ENCODE results near the gene SMG7.

SMG7 gene

GRCh38 chr1:183598386-183598785, 126.1 kb downstream of the SMG7 start:
- peak overlapping the region; percentile 98 for H3K27ac ChIP-seq
- H3K36me3 ChIP-seq, result no peaks in the 10 kb centered on the region
- H3K4me1 ChIP-seq (ENCODE audit: control insufficient read depth in 1 of 2, insufficient read depth in 1 of 2, low read depth in 1 of 2, low read length in 1 of 2), result peaks cover 75 to 84% of the 10 kb centered on the region in 2 experiments
- TF ChIP-seq CTCF (IDR thresholded peaks at IDR 0.05), result no peak
- no peaks in the 10 kb centered on the region for H3K27me3 ChIP-seq
- no peaks in the 10 kb centered on the region for H3K9me3 ChIP-seq
- H3K4me3 ChIP-seq (ENCODE audit: low read depth in 1 of 2, low read length in 1 of 2), result no peak overlapping the region

GRCh38 chr1:183600136-183600535, 127.8 kb downstream of the SMG7 start:
- H3K4me3 ChIP-seq (ENCODE audit: low read depth in 1 of 2, low read length in 1 of 2), result peak overlapping the region in 1 of 2 experiments; percentile 64

GRCh38 chr1:183600634-183601033, 128.3 kb downstream of the SMG7 start:
- peak overlapping the region in 1 of 2 experiments; percentile 64 for H3K4me3 ChIP-seq (ENCODE audit: low read depth in 1 of 2, low read length in 1 of 2)
- H3K27me3 ChIP-seq, result no peaks in the 10 kb centered on the region
- H3K9me3 ChIP-seq, result no peaks in the 10 kb centered on the region
- peak overlapping the region; percentile 98 for H3K27ac ChIP-seq
- H3K36me3 ChIP-seq, result no peaks in the 10 kb centered on the region
- peaks cover 87 to 92% of the 10 kb centered on the region in 2 experiments for H3K4me1 ChIP-seq (ENCODE audit: control insufficient read depth in 1 of 2, insufficient read depth in 1 of 2, low read depth in 1 of 2, low read length in 1 of 2)
- TF ChIP-seq CTCF (IDR thresholded peaks at IDR 0.05), result no peak

More at GRCh38 chr1:183600136-183600535, 127.8 kb downstream of the SMG7 start:
- Histone ChIP-seq H3K9me3 (no peaks in the 10 kb centered on the region), H3K4me1 (ENCODE audit: control insufficient read depth in 1 of 2, insufficient read depth in 1 of 2, low read depth in 1 of 2, low read length in 1 of 2) (peaks cover 82 to 88% of the 10 kb centered on the region in 2 experiments), H3K27ac (peak overlapping the region; percentile 98), H3K36me3 (no peaks in the 10 kb centered on the region), H3K27me3 (no peaks in the 10 kb centered on the region)
- TF ChIP-seq CTCF (IDR thresholded peaks at IDR 0.05), result no peak

GRCh38 chr1:183602510-183602909, 130.2 kb downstream of the SMG7 start:
- no peaks in the 10 kb centered on the region for H3K36me3 ChIP-seq
- TF ChIP-seq CTCF (IDR thresholded peaks at IDR 0.05), result no peak
- H3K27me3 ChIP-seq, result no peaks in the 10 kb centered on the region
- H3K9me3 ChIP-seq, result no peaks in the 10 kb centered on the region
- H3K4me1 ChIP-seq (ENCODE audit: control insufficient read depth in 1 of 2, insufficient read depth in 1 of 2, low read depth in 1 of 2, low read length in 1 of 2), result peaks cover 93 to 98% of the 10 kb centered on the region in 2 experiments
- peak overlapping the region in 1 of 2 experiments; percentile 64 for H3K4me3 ChIP-seq (ENCODE audit: low read depth in 1 of 2, low read length in 1 of 2)
- peak overlapping the region; percentile 98 for H3K27ac ChIP-seq
